ENCODE data around the gene FAXC. TPM values are rescaled to one million over a fixed set of nuclear protein-coding genes. Genes with fewer than 3 reads are reported as not detected.
A peak's percentile ranks its signal among the peaks of the same experiment; 100 is the strongest.

The FAXC gene
- total and polyA plus RNA-seq, 2 of the 8 experiments (the other 6 are each of a cell fraction or from before 2014, with no cell fraction given): 23.2 to 29.8 TPM

DNA sequence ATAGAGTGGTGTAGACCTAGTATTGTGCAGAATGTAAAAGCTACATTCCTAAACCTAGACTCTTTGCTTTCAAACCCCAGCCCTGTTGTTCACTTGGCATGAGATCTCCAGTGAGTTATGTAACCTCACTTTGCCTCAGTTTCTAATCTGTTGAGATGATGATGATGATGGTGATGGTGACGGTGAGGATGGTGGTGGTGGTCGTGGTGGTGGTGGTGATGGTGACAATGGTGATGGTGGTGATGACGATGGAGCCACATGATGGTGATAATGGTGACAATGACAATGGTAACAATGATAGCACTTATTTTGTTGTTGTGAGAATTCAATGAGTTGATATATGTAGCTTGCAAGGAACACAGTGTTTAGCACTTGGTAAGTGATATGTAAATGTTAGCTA lies 80.3 kb downstream of the FAXC start:
- Histone ChIP-seq H4K8ac (ENCODE audit: extremely low read depth, insufficient read depth, low read length) (no peak overlapping the region), H3K56ac (replicated peaks; ENCODE audit: insufficient read length, low read depth, low read length) (no peak overlapping the region), H3K27ac (ENCODE audit: low read depth, low read length) (no peak overlapping the region), H2BK120ac (replicated peaks; ENCODE audit: low read depth, low read length) (no peak overlapping the region), H3K4ac (replicated peaks; ENCODE audit: insufficient read length, low read depth, low read length) (no peak overlapping the region), H3K4me1 (replicated peaks in 1 of 4; ENCODE audit: control insufficient read depth in 3 of 4, insufficient read depth in 4 of 4, low read length in 3 of 4) (peaks cover 2 to 4% (median 2%) of the 10 kb centered on the region in 4 experiments; a peak in 5 of 7 replicates), H3K9ac (replicated peaks in 1 of 4; ENCODE audit: extremely low read depth in 1 of 4, low read depth in 3 of 4, low read length in 3 of 4) (no peak overlapping the region), H3K23ac (ENCODE audit: insufficient read length) (no peak overlapping the region), H4K5ac (ENCODE audit: insufficient read length, low read depth, low read length) (no peak overlapping the region), H2BK20ac (ENCODE audit: low read length) (0 out of 2 replicates have a peak overlapping the region, but pooled peaks have one; percentile 5), H3K79me1 (ENCODE audit: low read depth, low read length) (no peaks in the 10 kb centered on the region), H3K14ac (ENCODE audit: insufficient read length) (no peak overlapping the region), H4K91ac (replicated peaks; ENCODE audit: insufficient read length, low read length) (no peak overlapping the region), H3K18ac (ENCODE audit: extremely low read depth, low read length) (no peak overlapping the region), H3K4me2 (ENCODE audit: insufficient read depth in 1 of 2, low read depth in 2 of 2, low read length in 2 of 2) (peak overlapping the region in 1 of 2 experiments; percentile 34; a peak in 1 of 4 replicates), H3K23me2 (ENCODE audit: low read depth, low read length) (peaks cover 2% of the 10 kb centered on the region; the same call in 1 of the 2 replicates), H2BK5ac (ENCODE audit: low read depth, low read length) (no peak overlapping the region), H2BK15ac (ENCODE audit: low read length) (no peak overlapping the region), H3K9me3 (ENCODE audit: insufficient read depth in 2 of 2, low read depth in 1 of 2, low read length in 1 of 2) (no peaks in the 10 kb centered on the region), H4K20me1 (replicated peaks in 1 of 2; ENCODE audit: control insufficient read depth in 1 of 2, insufficient read depth in 2 of 2, low read length in 2 of 2) (no peaks in the 10 kb centered on the region), H3K4me3 (ENCODE audit: extremely low read depth in 1 of 4, insufficient read depth in 2 of 4, low read depth in 3 of 4, low read length in 4 of 4) (no peak overlapping the region), H2BK12ac (ENCODE audit: low read depth, low read length) (0 out of 2 replicates have a peak overlapping the region, but pooled peaks have one; percentile 21), H3K36me3 (ENCODE audit: control insufficient read depth in 2 of 4, insufficient read depth in 4 of 4, low read length in 3 of 4) (no peaks in the 10 kb centered on the region), H2AFZ (ENCODE audit: low read length) (no peak overlapping the region), H2AK5ac (ENCODE audit: low read depth, low read length) (no peak overlapping the region), H3K79me2 (ENCODE audit: control insufficient read depth in 1 of 2, insufficient read depth in 2 of 2, low read length in 2 of 2) (no peaks in the 10 kb centered on the region), H3K27me3 (replicated peaks in 1 of 4; ENCODE audit: control insufficient read depth in 3 of 4, extremely low read depth in 1 of 4, insufficient read depth in 3 of 4, low read length in 3 of 4) (no peaks in the 10 kb centered on the region)
- ChIA-PET CTCF (ENCODE audit: partially characterized antibody) (interaction anchor here (1.2 to 2.8 kb wide), 2 partner anchors 21 to 27 kb away, joined by 3 to 13 read pairs; no protein-coding TSS in a partner anchor), POLR2A (ENCODE audit: partially characterized antibody) (no interaction called here)
- WGBS, 2 experiments (ENCODE audit: extremely low coverage in 1 of 2, insufficient coverage in 1 of 2, insufficient read length in 1 of 2, insufficient replicate concordance in 2 of 2, low coverage in 1 of 2, low lambda C conversion rate in 2 of 2, missing lambda C conversion rate in 1 of 2): 74% methylated on average over 3 of the region's 3 CpGs; no CpG with 5 or more reads in 1 of the 2 experiments
- no peak for FAIRE-seq
- TF ChIP-seq RFX5 (IDR thresholded peaks at IDR 0.05; ENCODE audit: borderline replicate concordance, low read depth, low read length) (no peak), RNF2 (IDR thresholded peaks at IDR 0.05; ENCODE audit: borderline replicate concordance, low read depth, low read length, missing control alignments, poor library complexity, severe bottlenecking) (no peak), POLR2A (IDR thresholded peaks at IDR 0.05; ENCODE audit: control extremely low read depth in 1 of 2, low read depth in 2 of 2, low read length in 2 of 2) (no peak), GTF2F1 (IDR thresholded peaks at IDR 0.05; ENCODE audit: borderline replicate concordance, low read depth, low read length) (no peak), POU5F1 (IDR thresholded peaks at IDR 0.05; ENCODE audit: low read depth, low read length) (no peak)
- TF ChIP-seq, protein P1, sequence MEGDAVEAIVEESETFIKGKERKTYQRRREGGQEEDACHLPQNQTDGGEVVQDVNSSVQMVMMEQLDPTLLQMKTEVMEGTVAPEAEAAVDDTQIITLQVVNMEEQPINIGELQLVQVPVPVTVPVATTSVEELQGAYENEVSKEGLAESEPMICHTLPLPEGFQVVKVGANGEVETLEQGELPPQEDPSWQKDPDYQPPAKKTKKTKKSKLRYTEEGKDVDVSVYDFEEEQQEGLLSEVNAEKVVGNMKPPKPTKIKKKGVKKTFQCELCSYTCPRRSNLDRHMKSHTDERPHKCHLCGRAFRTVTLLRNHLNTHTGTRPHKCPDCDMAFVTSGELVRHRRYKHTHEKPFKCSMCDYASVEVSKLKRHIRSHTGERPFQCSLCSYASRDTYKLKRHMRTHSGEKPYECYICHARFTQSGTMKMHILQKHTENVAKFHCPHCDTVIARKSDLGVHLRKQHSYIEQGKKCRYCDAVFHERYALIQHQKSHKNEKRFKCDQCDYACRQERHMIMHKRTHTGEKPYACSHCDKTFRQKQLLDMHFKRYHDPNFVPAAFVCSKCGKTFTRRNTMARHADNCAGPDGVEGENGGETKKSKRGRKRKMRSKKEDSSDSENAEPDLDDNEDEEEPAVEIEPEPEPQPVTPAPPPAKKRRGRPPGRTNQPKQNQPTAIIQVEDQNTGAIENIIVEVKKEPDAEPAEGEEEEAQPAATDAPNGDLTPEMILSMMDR (IDR thresholded peaks at IDR 0.05; ENCODE audit: control extremely low read depth in 1 of 3, insufficient read depth in 1 of 3, low read depth in 1 of 3, low read length in 3 of 3): no peak
- DNase-seq (ENCODE audit: low read depth in 1 of 2, low spot score in 2 of 2): no peak
